ENCODE measurements around the gene DSTYK. TPM values are rescaled to one million over a fixed set of nuclear protein-coding genes. Genes with fewer than 3 reads are reported as not detected.

Gene DSTYK
- total RNA-seq, 2 experiments from 2014 or later: 13.2 to 13.3 TPM

GRCh38 chr1:205248793-205249601 lies 37.5 kb upstream of the DSTYK start:
- DNase-seq: no peak
- no peaks in the 10 kb centered on the region for H3K36me3 Mint-ChIP-seq
- no peak overlapping the region for H3K27ac Mint-ChIP-seq

GRCh38 chr1:205247130-205247921 lies 35.8 kb upstream of the DSTYK start:
- Mint-ChIP-seq H3K4me3 (no peak overlapping the region), H3K4me1 (peaks cover 16% of the 10 kb centered on the region), H3K27ac (no peak overlapping the region), H3K27me3 (no peaks in the 10 kb centered on the region), H3K36me3 (peaks cover 3% of the 10 kb centered on the region), H3K9me3 (no peaks in the 10 kb centered on the region)
- DNase-seq: no peak
- no peak for ATAC-seq (ENCODE audit: low read depth)
- POLR2A ChIA-PET: interaction anchor here (0.7 kb wide), 1 partner anchor 13 kb away, joined by 5 read pairs; no protein-coding TSS in a partner anchor

More at GRCh38 chr1:205248793-205249601, 37.5 kb upstream of the DSTYK start:
- no peak for ATAC-seq (ENCODE audit: low read depth)
- peaks cover 16% of the 10 kb centered on the region for H3K4me1 Mint-ChIP-seq
- POLR2A ChIA-PET: no interaction called here
- H3K9me3 Mint-ChIP-seq: no peaks in the 10 kb centered on the region
- H3K4me3 Mint-ChIP-seq: no peak overlapping the region
- H3K27me3 Mint-ChIP-seq: no peaks in the 10 kb centered on the region

DNA sequence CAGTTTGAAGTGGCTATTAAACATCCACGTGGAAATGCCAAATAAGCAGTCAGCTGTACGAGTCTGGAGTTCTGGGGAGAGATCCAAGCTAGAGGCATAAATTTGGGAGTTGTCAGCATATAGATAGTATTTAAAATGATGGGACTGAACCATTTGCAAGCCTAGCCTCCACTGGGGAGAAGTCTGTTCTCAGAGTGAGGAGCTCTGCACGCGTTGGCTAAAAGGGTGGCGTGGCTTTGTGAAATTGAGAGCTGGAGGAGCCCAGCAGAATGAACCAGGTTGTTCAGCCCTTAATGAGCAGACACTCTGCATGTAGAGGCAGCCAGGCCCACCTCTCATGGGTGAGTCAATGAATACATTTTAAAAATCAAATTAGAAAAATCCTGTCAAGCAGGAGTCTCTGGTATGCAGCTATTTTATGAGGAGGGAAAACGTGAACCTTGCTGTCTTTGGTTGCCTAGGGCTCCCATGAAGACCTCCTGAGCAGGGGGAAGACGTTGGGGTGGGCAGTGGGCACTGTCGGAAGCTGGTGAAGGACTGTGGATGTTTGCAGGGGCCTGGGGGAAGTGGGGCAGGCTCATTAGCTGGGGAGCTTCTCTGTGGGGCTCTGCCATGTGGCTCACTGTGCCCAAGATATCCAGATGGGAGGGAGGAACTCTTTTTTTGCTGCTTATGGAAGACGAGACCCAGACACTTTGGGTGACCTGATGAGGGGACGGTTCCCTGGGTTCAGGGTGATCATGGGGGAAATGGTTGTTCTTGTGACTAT lies 35.0 kb upstream of the DSTYK start:
- POLR2A ChIA-PET: no interaction called here
- H3K4me3 Mint-ChIP-seq: no peak overlapping the region

GRCh38 chr1:205245096-205245495 lies 33.6 kb upstream of the DSTYK start:
- peaks cover 16% of the 10 kb centered on the region for H3K4me1 Mint-ChIP-seq
- ATAC-seq (ENCODE audit: low read depth): no peak
- POLR2A ChIA-PET: interaction anchor here (0.8 to 1.3 kb wide), 2 partner anchors 10 to 81 kb away, joined by 3 to 4 read pairs; no protein-coding TSS in a partner anchor
- no peaks in the 10 kb centered on the region for H3K27me3 Mint-ChIP-seq
- no peak for DNase-seq
- H3K4me3 Mint-ChIP-seq: no peak overlapping the region
- H3K36me3 Mint-ChIP-seq: peaks cover 3% of the 10 kb centered on the region
- H3K27ac Mint-ChIP-seq: no peak overlapping the region
- no peaks in the 10 kb centered on the region for H3K9me3 Mint-ChIP-seq

More for the DNA sequence above, 35.0 kb upstream of the DSTYK start:
- DNase-seq (no peak), ATAC-seq (ENCODE audit: low read depth) (no peak)
- peaks cover 3% of the 10 kb centered on the region for H3K36me3 Mint-ChIP-seq
- no peak overlapping the region for H3K27ac Mint-ChIP-seq
- H3K9me3 Mint-ChIP-seq: no peaks in the 10 kb centered on the region
- no peaks in the 10 kb centered on the region for H3K27me3 Mint-ChIP-seq
- H3K4me1 Mint-ChIP-seq: peaks cover 16% of the 10 kb centered on the region

GRCh38 chr1:205244384-205244783 lies 32.9 kb upstream of the DSTYK start:
- peaks cover 16% of the 10 kb centered on the region for H3K4me1 Mint-ChIP-seq
- no peaks in the 10 kb centered on the region for H3K9me3 Mint-ChIP-seq
- no peak for ATAC-seq (ENCODE audit: low read depth)
- peaks cover 3% of the 10 kb centered on the region for H3K36me3 Mint-ChIP-seq
- no peak for DNase-seq
- no peaks in the 10 kb centered on the region for H3K27me3 Mint-ChIP-seq
- no peak overlapping the region for H3K4me3 Mint-ChIP-seq
- no peak overlapping the region for H3K27ac Mint-ChIP-seq
- POLR2A ChIA-PET: no interaction called here

GRCh38 chr1:205243350-205244191 lies 32.1 kb upstream of the DSTYK start:
- H3K27ac Mint-ChIP-seq: no peak overlapping the region
- ATAC-seq (ENCODE audit: low read depth) (no peak), DNase-seq (no peak)
- peaks cover 3% of the 10 kb centered on the region for H3K36me3 Mint-ChIP-seq
- H3K27me3 Mint-ChIP-seq: no peaks in the 10 kb centered on the region
- H3K9me3 Mint-ChIP-seq: no peaks in the 10 kb centered on the region
- POLR2A ChIA-PET: no interaction called here
- no peak overlapping the region for H3K4me3 Mint-ChIP-seq
- peaks cover 16% of the 10 kb centered on the region for H3K4me1 Mint-ChIP-seq

DNA sequence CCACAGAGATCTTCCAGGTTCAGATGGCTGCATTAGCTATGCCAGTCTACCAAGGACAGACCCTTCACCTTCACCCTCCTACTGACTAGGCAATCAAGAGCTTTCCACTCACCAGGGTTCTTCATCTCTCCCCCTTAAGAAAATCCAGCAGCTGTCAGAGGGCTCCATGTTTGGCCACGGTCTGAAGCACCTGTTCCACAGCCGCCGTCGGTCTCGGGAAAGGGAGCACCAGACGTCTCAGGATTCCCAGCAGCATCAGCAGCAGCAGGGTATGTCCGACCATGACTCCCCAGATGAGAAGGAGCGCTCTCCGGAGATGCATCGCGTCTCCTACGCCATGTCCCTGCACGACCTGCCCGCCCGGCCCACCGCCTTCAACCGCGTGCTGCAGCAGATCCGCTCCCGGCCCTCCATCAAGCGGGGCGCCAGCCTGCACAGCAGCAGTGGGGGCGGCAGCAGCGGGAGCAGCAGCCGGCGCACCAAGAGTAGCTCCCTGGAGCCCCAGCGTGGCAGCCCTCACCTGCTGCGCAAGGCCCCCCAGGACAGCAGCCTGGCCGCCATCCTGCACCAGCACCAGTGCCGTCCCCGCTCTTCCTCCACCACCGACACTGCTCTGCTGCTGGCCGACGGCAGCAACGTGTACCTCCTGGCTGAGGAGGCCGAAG lies 30.0 kb upstream of the DSTYK start:
- DNase-seq (no peak), ATAC-seq (ENCODE audit: low read depth) (no peak)
- Mint-ChIP-seq H3K4me1 (peaks cover 10% of the 10 kb centered on the region), H3K27me3 (no peaks in the 10 kb centered on the region), H3K4me3 (no peak overlapping the region), H3K9me3 (no peaks in the 10 kb centered on the region), H3K27ac (no peak overlapping the region), H3K36me3 (peaks cover 3% of the 10 kb centered on the region)
- POLR2A ChIA-PET: no interaction called here

DNA sequence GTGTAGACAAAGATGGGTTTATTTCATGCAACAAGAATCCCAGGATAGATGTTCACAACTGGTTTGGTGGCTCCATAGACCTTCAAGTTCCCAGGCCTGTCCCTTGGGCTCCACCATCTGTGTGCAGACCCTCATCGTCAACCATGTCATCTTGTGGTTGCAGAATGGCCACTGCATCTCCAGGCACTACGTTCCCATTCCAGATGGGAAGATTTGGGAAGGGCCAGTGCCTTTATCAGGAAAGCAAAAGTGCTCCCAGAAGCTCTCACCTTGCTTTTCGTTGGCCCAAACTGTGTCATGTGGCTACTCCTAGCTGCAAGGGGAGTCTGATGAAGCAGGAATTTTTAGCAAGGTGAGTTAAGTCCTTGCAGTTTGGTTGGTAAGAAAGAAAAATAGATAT lies 29.1 kb upstream of the DSTYK start:
- Mint-ChIP-seq H3K36me3 (peaks cover 3% of the 10 kb centered on the region), H3K4me1 (peaks cover 5% of the 10 kb centered on the region), H3K9me3 (no peaks in the 10 kb centered on the region), H3K27ac (no peak overlapping the region), H3K27me3 (no peaks in the 10 kb centered on the region), H3K4me3 (no peak overlapping the region)
- DNase-seq: no peak
- POLR2A ChIA-PET: interaction anchor here (0.5 kb wide), 1 partner anchor 45 kb away, joined by 3 read pairs; no protein-coding TSS in a partner anchor
- ATAC-seq (ENCODE audit: low read depth): no peak

- Mint-ChIP-seq H3K36me3 (peaks cover 3% of the 10 kb centered on the region), H3K9me3 (no peaks in the 10 kb centered on the region), H3K4me3 (no peak overlapping the region), H3K27me3 (no peaks in the 10 kb centered on the region), H3K27ac (no peak overlapping the region), H3K4me1 (peaks cover 5% of the 10 kb centered on the region)
- DNase-seq: no peak
- POLR2A ChIA-PET: interaction anchor here (0.5 kb wide), 1 partner anchor 46 kb away, joined by 3 read pairs; no protein-coding TSS in a partner anchor
- ATAC-seq (ENCODE audit: low read depth): no peak
Measured at GRCh38 chr1:205240118-205240517, 28.6 kb upstream of the DSTYK start.

DNA sequence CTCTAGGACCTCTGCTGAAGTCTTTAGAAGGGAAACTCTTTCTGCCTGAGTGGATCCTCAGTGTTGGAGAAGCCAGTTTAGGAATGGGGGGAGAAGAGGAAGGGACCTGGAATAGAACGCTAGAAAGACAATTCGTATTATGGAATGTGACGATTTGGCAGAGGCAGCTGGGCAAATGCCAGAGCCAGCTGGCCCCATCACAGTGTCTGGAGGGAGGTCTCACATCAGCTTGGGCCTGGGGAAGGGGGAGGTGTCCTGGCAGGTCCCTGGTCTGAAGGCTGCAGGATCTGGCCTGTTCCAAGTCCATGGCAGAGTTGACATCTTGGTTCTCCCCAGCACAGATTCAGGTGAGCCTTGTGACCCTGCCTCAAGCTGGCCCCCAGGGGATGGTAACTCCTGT lies 27.6 kb upstream of the DSTYK start:
- Mint-ChIP-seq H3K36me3 (peaks cover 3% of the 10 kb centered on the region), H3K4me3 (no peak overlapping the region), H3K4me1 (peaks cover 5% of the 10 kb centered on the region), H3K27ac (no peak overlapping the region), H3K9me3 (no peaks in the 10 kb centered on the region), H3K27me3 (no peaks in the 10 kb centered on the region)
- DNase-seq (no peak), ATAC-seq (ENCODE audit: low read depth) (no peak)
- POLR2A ChIA-PET: no interaction called here

GRCh38 chr1:205237526-205238484 lies 26.3 kb upstream of the DSTYK start:
- Mint-ChIP-seq H3K9me3 (no peaks in the 10 kb centered on the region), H3K27ac (no peak overlapping the region), H3K36me3 (peaks cover 3% of the 10 kb centered on the region), H3K4me3 (no peak overlapping the region), H3K4me1 (peaks cover 8% of the 10 kb centered on the region), H3K27me3 (no peaks in the 10 kb centered on the region)
- ATAC-seq (ENCODE audit: low read depth) (no peak), DNase-seq (no peak)
- POLR2A ChIA-PET: interaction anchor here (0.6 kb wide), 1 partner anchor 420 kb away, joined by 3 read pairs; no protein-coding TSS in a partner anchor

All from activated naive CD8-positive, alpha-beta T cell treated with anti-CD3 and anti-CD28 coated beads, Interleukin-2, amount 10 ng/mL, durations not matched to agents 7 days and 5 days (primary cell).